GM12878 (cell line): ENCODE data around the gene ARF3. TPM values are rescaled to one million over a fixed set of nuclear protein-coding genes. Genes with fewer than 3 reads are reported as not detected.
A peak's percentile ranks its signal among the peaks of the same experiment; 100 is the strongest.

Experiments
- ATAC-seq: fragments of 200-7000 bp; cut with Tn5 transposase; 3 replicates; pipeline ENCODE4 v1.9.1; 2020; ENCODE audit warnings: mild to moderate bottlenecking, moderate library complexity
- BruUV-seq: library from RNA; stranded (reverse); fragments of 400-500 nt; replicated peaks from 2 replicates; lab custom pipeline; 2021; lab: Mats Ljungman, UMichigan
- CTCF ChIA-PET: fragments of 300-600 bp; sonication (Branson Sonifier 250); formaldehyde crosslinking; extraction: SDS; loops from one replicate; lab custom pipeline; 2021; ENCODE audit warnings: inconsistent platforms; lab: Yijun Ruan, JAX
- POLR2A ChIA-PET: fragments of 350-600 bp; formaldehyde crosslinking; extraction: SDS; loops from one replicate; lab custom pipeline; 2021; ENCODE audit warnings: inconsistent platforms; lab: Charles Lee
- RAD21 ChIA-PET: fragments of 300-600 bp; sonication (Branson Sonifier 250); formaldehyde crosslinking; loops from one replicate; lab custom pipeline; 2023; ENCODE audit warnings: antibody characterized with exemption; ENCODE audit not compliant: unreplicated experiment; lab: Charles Lee
- SMC1A ChIA-PET: fragments of 300-600 bp; sonication (Branson Sonifier 250); formaldehyde crosslinking; loops from one replicate; lab custom pipeline; 2023; ENCODE audit not compliant: unreplicated experiment, uncharacterized antibody; lab: Charles Lee
- DNase-seq: peaks from one replicate; pipeline ENCODE4 v3.0.0-alpha.2; 2011; ENCODE audit warnings: low read depth, low spot score
- FAIRE-seq: peaks from 3 replicates; lab custom pipeline; 2011; peaks lifted over from hg19 to GRCh38; lab: Jason Lieb, UNC
- H2AFZ ChIP-seq: 2 replicates; pipeline ENCODE4 v1.6.0; 2011; ENCODE audit warnings: low read depth, low read length, control low read depth; ENCODE audit not compliant: control insufficient read depth
- H3K27ac ChIP-seq: 2 replicates; pipeline ENCODE4 v1.5.1; 2011; ENCODE audit warnings: control low read depth; ENCODE audit not compliant: control insufficient read depth, insufficient read depth
- H3K27me3 ChIP-seq, 2 experiments: replicated peaks in 1 of 2; 2 replicates each; pipeline versions ENCODE4 v1.6.0 to v1.6.1; 2011; ENCODE audit warnings: low read length in 1 of 2; ENCODE audit not compliant: control insufficient read depth in 2 of 2, insufficient read depth in 2 of 2
- H3K36me3 ChIP-seq, 2 experiments: 2 replicates each; pipeline ENCODE4 v1.5.1; 2011; ENCODE audit warnings: low read length in 1 of 2; ENCODE audit not compliant: control insufficient read depth in 2 of 2, insufficient read depth in 2 of 2
- H3K4me1 ChIP-seq: 2 replicates; pipeline ENCODE4 v1.6.1; 2011; ENCODE audit warnings: mild to moderate bottlenecking, low read length, moderate library complexity, mixed read lengths; ENCODE audit not compliant: control insufficient read depth, insufficient read depth
- H3K4me2 ChIP-seq: 2 replicates; pipeline ENCODE4 v1.6.0; 2011; ENCODE audit warnings: control low read depth; ENCODE audit not compliant: control insufficient read depth, insufficient read depth
- H3K4me3 ChIP-seq: fragments of 200-600 bp; sonication (generic); 2 replicates; pipeline ENCODE4 v1.5.1; 2016
- H3K79me2 ChIP-seq: 2 replicates; pipeline ENCODE4 v1.6.0; 2011; ENCODE audit warnings: low read length; ENCODE audit not compliant: control insufficient read depth, insufficient read depth
- H3K9ac ChIP-seq: 2 replicates; pipeline ENCODE4 v1.8.0; 2011; ENCODE audit warnings: low read length, control low read depth, mixed read lengths; ENCODE audit not compliant: control insufficient read depth, insufficient read depth
- H3K9me3 ChIP-seq: replicated peaks from 3 replicates; pipeline ENCODE4 v1.5.1; 2011; ENCODE audit warnings: mild to moderate bottlenecking, low read length; ENCODE audit not compliant: control insufficient read depth, insufficient read depth
- H4K20me1 ChIP-seq: 2 replicates; pipeline ENCODE4 v1.6.0; 2011; ENCODE audit not compliant: control insufficient read depth, insufficient read depth
- ATF7 ChIP-seq: fragments of 450-650 bp; IDR thresholded peaks from 2 replicates; pipeline ENCODE4 v1.6.1; 2016; ENCODE audit warnings: low read depth, mild to moderate bottlenecking
- CBX3 ChIP-seq: fragments of 200-600 bp; sonication (generic); IDR thresholded peaks from 2 replicates; pipeline ENCODE4 v1.6.1; 2016; ENCODE audit warnings: low read depth, borderline replicate concordance
- CREB1 ChIP-seq: IDR thresholded peaks from 2 replicates; pipeline ENCODE4 v1.6.1; 2012; ENCODE audit warnings: low read depth, mild to moderate bottlenecking, inconsistent platforms
- CREM ChIP-seq: IDR thresholded peaks from 2 replicates; pipeline ENCODE4 v1.6.1; 2014; ENCODE audit warnings: antibody characterized with exemption, low read depth
- EED ChIP-seq: sonication (generic); IDR thresholded peaks from 2 replicates; pipeline ENCODE4 v1.6.1; 2016; ENCODE audit warnings: antibody characterized with exemption, low read depth
- FOXM1 ChIP-seq: IDR thresholded peaks from 2 replicates; pipeline ENCODE4 v1.6.1; 2012; ENCODE audit warnings: low read depth, mild to moderate bottlenecking, inconsistent platforms, low read length, moderate library complexity
- LARP7 ChIP-seq: fragments of 450-650 bp; IDR thresholded peaks from 2 replicates; pipeline ENCODE4 v1.6.1; 2017; ENCODE audit warnings: mild to moderate bottlenecking
- MEF2B ChIP-seq: fragments of 450-650 bp; IDR thresholded peaks from 2 replicates; pipeline ENCODE4 v1.6.1; 2018; ENCODE audit warnings: mild to moderate bottlenecking, moderate library complexity; ENCODE audit not compliant: partially characterized antibody, poor library complexity, severe bottlenecking
- MTA3 ChIP-seq: IDR thresholded peaks from 2 replicates; pipeline ENCODE4 v1.6.1; 2012; ENCODE audit warnings: low read length, inconsistent platforms, borderline replicate concordance
- MYB ChIP-seq: fragments of 150-350 bp; IDR thresholded peaks from 2 replicates; pipeline ENCODE4 v1.6.1; 2014; ENCODE audit warnings: mild to moderate bottlenecking, low read depth, low read length, borderline replicate concordance
- POLR2AphosphoS2 ChIP-seq: IDR thresholded peaks from 2 replicates; pipeline ENCODE4 v1.6.1; 2011; ENCODE audit warnings: low read depth, mild to moderate bottlenecking, low read length, improper control_type of control experiment, moderate library complexity
- RBBP5 ChIP-seq: fragments of 200-600 bp; sonication (generic); conservative IDR thresholded peaks from 2 replicates; pipeline ENCODE4 v1.6.1; 2016
- RUNX3 ChIP-seq: IDR thresholded peaks from 2 replicates; pipeline ENCODE4 v1.6.1; 2012; ENCODE audit warnings: low read length, inconsistent platforms
- SIX5 ChIP-seq: IDR thresholded peaks from 2 replicates; pipeline ENCODE4 v1.6.1; 2011; ENCODE audit warnings: mild to moderate bottlenecking, low read depth, low read length, moderate library complexity; ENCODE audit not compliant: severe bottlenecking
- SMAD1 ChIP-seq: fragments of 450-650 bp; IDR thresholded peaks from 2 replicates; pipeline ENCODE4 v1.6.1; 2018; ENCODE audit warnings: mild to moderate bottlenecking, low read depth; ENCODE audit not compliant: partially characterized antibody
- SP1 ChIP-seq: IDR thresholded peaks from one replicate; pipeline ENCODE4 v1.6.1; 2011; ENCODE audit warnings: low read depth, low read length
- STAT3 ChIP-seq: IDR thresholded peaks from 2 replicates; pipeline ENCODE4 v1.6.1; 2011; ENCODE audit warnings: low read depth, low read length, improper control_type of control experiment
- SUZ12 ChIP-seq: fragments of 200-600 bp; sonication (generic); IDR thresholded peaks from one replicate; pipeline ENCODE4 v1.6.1; 2018; ENCODE audit warnings: antibody characterized with exemption, mild to moderate bottlenecking; ENCODE audit not compliant: unreplicated experiment
- ZNF217 ChIP-seq: fragments of 450-650 bp; IDR thresholded peaks from 2 replicates; pipeline ENCODE4 v1.6.1; 2017; ENCODE audit warnings: antibody characterized with exemption, mild to moderate bottlenecking
- ZSCAN29 ChIP-seq: fragments of 450-650 bp; IDR thresholded peaks from 2 replicates; pipeline ENCODE4 v1.6.1; 2017; ENCODE audit warnings: mild to moderate bottlenecking, moderate library complexity
- WGBS: methylation state at CpG from one replicate; pipeline ENCODE4 v1.1.6; 2016; ENCODE audit warnings: low lambda C conversion rate; ENCODE audit not compliant: insufficient replicate concordance, insufficient coverage; ENCODE audit errors: missing lambda C conversion rate; 5-methylcytosine and 5-hydroxymethylcytosine counted together
- in situ Hi-C: fragments of 300-500 bp; cut with MboI; formaldehyde crosslinking; loops from 9 replicates; pipeline ENCODE4 v1.14.3; 2018; ENCODE audit warnings: mixed read lengths
- intact Hi-C: fragments of 100-400 bp; cut with micrococcal nuclease; formaldehyde crosslinking; loops from one replicate; pipeline ENCODE4 v1.14.2; 2022; ENCODE audit not compliant: unreplicated experiment
- polyA plus RNA-seq, 11 experiments: library from polyadenylated mRNA; depleted of rRNA in 4 of 11; unstranded in 6 of 11; stranded (reverse) in 5 of 11; fragments of >200 nt; fragmentation: Nextera tagmentation in 4 of 11; fragmentation: Illumina TruSeq in 1 of 11; extraction: Ambion mirVana in 4 of 11; extraction: Trizol in 1 of 11; gene quantifications; 1 replicate in 1 of 11; 2 replicates in 10 of 11; pipeline versions ENCODE4 v1.2.1 to v1.2.3, GENCODE V29; 2011 to 2016; ENCODE audit warnings: inconsistent platforms in 2 of 11, missing spikeins in 2 of 11, low read depth in 1 of 11
- total RNA-seq, 4 experiments: library from RNA; depleted of rRNA in 3 of 4; stranded (reverse); fragments of >200 nt in 3 of 4; fragmentation: Illumina TruSeq in 1 of 4; extraction: Trizol in 1 of 4; gene quantifications; 2 replicates each; pipeline versions ENCODE4 v1.2.1 to v1.2.3, GENCODE V29; 2013 to 2021
- TF ChIP-seq, protein P1 (sequence below): fragments of 450-650 bp; IDR thresholded peaks from 2 replicates; pipeline ENCODE4 v1.6.1; 2018; ENCODE audit warnings: borderline replicate concordance, mild to moderate bottlenecking; ENCODE audit not compliant: partially characterized antibody
- TF ChIP-seq, protein P2 (sequence below): IDR thresholded peaks from 2 replicates; pipeline ENCODE4 v1.6.1; 2011; ENCODE audit warnings: borderline replicate concordance, low read depth, mild to moderate bottlenecking, moderate library complexity, low read length; ENCODE audit not compliant: insufficient read depth, poor library complexity, severe bottlenecking

Gene ARF3
- total and polyA plus RNA-seq, 10 of the 15 experiments (the other 5 are each of a cell fraction or from before 2014, with no cell fraction given): 8.7 to 263 (median 74.4) TPM

DNA sequence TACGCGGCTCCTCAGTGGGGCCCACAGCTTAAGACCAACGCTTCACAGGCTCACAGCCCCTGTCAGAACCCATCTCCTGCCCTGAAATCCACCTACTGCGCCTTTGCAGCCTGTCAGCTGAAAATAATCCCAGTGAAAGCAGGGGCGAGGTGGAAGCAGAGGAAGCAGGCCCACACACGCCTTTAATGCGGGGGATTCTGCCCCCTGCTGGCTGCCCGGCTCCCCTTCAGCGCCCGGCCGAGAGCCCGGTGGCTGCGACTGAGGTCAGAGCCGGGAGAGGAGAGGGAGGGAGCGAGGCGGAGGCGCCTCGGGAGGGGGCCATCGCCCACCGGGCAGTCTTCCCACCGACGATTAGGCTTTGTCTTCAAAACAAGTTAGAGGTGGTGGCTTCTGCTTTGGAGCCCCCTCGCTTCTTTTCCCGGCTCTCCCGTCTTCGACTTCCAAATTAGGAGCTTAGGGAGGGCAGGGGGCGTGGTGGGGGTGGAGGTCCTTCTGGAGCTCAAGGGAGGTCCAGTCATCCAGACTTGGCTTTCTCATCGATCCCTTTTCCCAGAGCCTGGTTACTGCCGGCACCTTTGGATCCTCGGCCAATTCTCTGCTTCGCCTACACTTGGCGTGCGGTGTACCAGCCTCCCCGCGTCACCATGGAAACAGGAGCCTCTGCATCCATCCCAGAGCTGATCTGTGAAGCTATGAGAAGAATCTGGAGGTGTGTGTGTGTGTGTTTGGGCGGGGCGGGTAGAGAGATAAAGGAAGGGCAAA lies 66.4 kb downstream of the ARF3 start:
- Histone ChIP-seq H3K4me3 (no peak overlapping the region), H3K36me3 (no peaks in the 10 kb centered on the region), H4K20me1 (no peaks in the 10 kb centered on the region), H2AFZ (peak overlapping the region; percentile 75), H3K27me3 (no peaks in the 10 kb centered on the region; a peak in 1 of 4 replicates), H3K9me3 (no peaks in the 10 kb centered on the region), H3K79me2 (no peaks in the 10 kb centered on the region), H3K27ac (no peak overlapping the region), H3K4me2 (peak overlapping the region; percentile 41; the same call in 1 of the 2 replicates), H3K9ac (no peak overlapping the region), H3K4me1 (no peaks in the 10 kb centered on the region)
- ChIA-PET SMC1A (interaction anchor here (0.7 to 4.3 kb wide), 12 partner anchors 10 to 137 kb away, joined by 3 to 145 read pairs (median 4); partner anchors contain the start of genes DDX23 and RND1), CTCF (interaction anchor here (0.8 to 5.5 kb wide), 34 partner anchors 8 to 145 kb away, joined by 3 to 271 read pairs (median 5); partner anchors contain the start of genes CACNB3, DDX23, FKBP11 and RND1), POLR2A (interaction anchor here (0.8 to 2.9 kb wide), 3 partner anchors 33 to 37 kb away, joined by 4 to 22 read pairs (median 5); no protein-coding TSS in a partner anchor), RAD21 (interaction anchor here (0.6 to 7.9 kb wide), 7 partner anchors 10 to 138 kb away, joined by 3 to 167 read pairs (median 7); partner anchors contain the start of genes DDX23 and RND1)
- intact Hi-C loops: loop anchor here (1.0 kb wide), 1 partner anchor 38 kb away; no protein-coding TSS in a partner anchor
- BruUV-seq: no TSS peak
- FAIRE-seq (peak; percentile 89), ATAC-seq (peak; percentile 100), DNase-seq (no peak)
- 10% methylated on average over 35 of the region's 37 CpGs for WGBS
- in situ Hi-C loops: no loop called here
- TF ChIP-seq MYB (no peak), RBBP5 (no peak), ZSCAN29 (no peak), LARP7 (0 out of 2 replicates have a peak, but pooled peaks have one; percentile 50), ATF7 (no peak), CBX3 (no peak), EED (0 out of 2 replicates have a peak, but pooled peaks have one; percentile 26), MEF2B (no peak), FOXM1 (no peak), RUNX3 (0 out of 2 replicates have a peak, but pooled peaks have one; percentile 8), ZNF217 (no peak), SMAD1 (no peak), MTA3 (no peak), SIX5 (no peak), STAT3 (no peak), CREB1 (0 out of 2 replicates have a peak, but pooled peaks have one; percentile 10), POLR2AphosphoS2 (no peak), SP1 (no peak), CREM (no peak), SUZ12 (no peak)
- TF ChIP-seq, protein P1, sequence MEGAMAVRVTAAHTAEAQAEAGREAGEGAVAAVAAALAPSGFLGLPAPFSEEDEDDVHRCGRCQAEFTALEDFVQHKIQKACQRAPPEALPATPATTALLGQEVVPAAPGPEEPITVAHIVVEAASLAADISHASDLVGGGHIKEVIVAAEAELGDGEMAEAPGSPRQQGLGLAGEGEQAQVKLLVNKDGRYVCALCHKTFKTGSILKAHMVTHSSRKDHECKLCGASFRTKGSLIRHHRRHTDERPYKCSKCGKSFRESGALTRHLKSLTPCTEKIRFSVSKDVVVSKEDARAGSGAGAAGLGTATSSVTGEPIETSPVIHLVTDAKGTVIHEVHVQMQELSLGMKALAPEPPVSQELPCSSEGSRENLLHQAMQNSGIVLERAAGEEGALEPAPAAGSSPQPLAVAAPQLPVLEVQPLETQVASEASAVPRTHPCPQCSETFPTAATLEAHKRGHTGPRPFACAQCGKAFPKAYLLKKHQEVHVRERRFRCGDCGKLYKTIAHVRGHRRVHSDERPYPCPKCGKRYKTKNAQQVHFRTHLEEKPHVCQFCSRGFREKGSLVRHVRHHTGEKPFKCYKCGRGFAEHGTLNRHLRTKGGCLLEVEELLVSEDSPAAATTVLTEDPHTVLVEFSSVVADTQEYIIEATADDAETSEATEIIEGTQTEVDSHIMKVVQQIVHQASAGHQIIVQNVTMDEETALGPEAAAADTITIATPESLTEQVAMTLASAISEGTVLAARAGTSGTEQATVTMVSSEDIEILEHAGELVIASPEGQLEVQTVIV: no peak
- TF ChIP-seq, protein P2, sequence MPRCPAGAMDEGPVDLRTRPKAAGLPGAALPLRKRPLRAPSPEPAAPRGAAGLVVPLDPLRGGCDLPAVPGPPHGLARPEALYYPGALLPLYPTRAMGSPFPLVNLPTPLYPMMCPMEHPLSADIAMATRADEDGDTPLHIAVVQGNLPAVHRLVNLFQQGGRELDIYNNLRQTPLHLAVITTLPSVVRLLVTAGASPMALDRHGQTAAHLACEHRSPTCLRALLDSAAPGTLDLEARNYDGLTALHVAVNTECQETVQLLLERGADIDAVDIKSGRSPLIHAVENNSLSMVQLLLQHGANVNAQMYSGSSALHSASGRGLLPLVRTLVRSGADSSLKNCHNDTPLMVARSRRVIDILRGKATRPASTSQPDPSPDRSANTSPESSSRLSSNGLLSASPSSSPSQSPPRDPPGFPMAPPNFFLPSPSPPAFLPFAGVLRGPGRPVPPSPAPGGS: no peak
